Psoas muscle (tissue), 8 donors: ENCODE measurements around the gene ZBTB47. TPM values are rescaled to one million over a fixed set of nuclear protein-coding genes. Genes with fewer than 3 reads are reported as not detected.
A peak's percentile ranks its signal among the peaks of the same experiment; 100 is the strongest.

Source experiments
- ATAC-seq, 4 donors: fragments of 200-7000 bp; cut with Tn5 transposase; one replicate each; pipeline ENCODE4 v1.9.1; 2020; ENCODE audit warnings: moderate library complexity in 3 of 4, mild to moderate bottlenecking in 2 of 4
- DNase-seq, 2 donors: peaks; one replicate each; pipeline ENCODE4 v3.0.0-alpha.2; 2020
- H3K27ac ChIP-seq: fragments of 200-600 bp; one replicate; pipeline ENCODE4 v1.8.0; 2022
- H3K27me3 ChIP-seq, 3 donors: fragments of 200-600 bp in 1 of 3; one replicate each; pipeline versions ENCODE4 v1.6.1 to v1.8.0; 2013 to 2022; ENCODE audit warnings: low read length in 2 of 3, mild to moderate bottlenecking in 2 of 3, moderate library complexity in 1 of 3; ENCODE audit not compliant: insufficient read depth in 3 of 3
- H3K36me3 ChIP-seq, 2 donors: fragments of 200-600 bp in 1 of 2; one replicate each; pipeline versions ENCODE4 v1.6.1 to v1.8.0; 2013 to 2022; ENCODE audit warnings: low read depth in 1 of 2, mild to moderate bottlenecking in 1 of 2, moderate library complexity in 1 of 2; ENCODE audit not compliant: insufficient read depth in 1 of 2
- H3K4me1 ChIP-seq: fragments of 200-600 bp; one replicate; pipeline ENCODE4 v1.8.0; 2022
- H3K4me3 ChIP-seq: fragments of 200-600 bp; one replicate; pipeline ENCODE4 v1.8.0; 2022; ENCODE audit warnings: mild to moderate bottlenecking
- H3K9me3 ChIP-seq: fragments of 200-600 bp; one replicate; pipeline ENCODE4 v1.8.0; 2022
- CTCF ChIP-seq: fragments of 200-600 bp; IDR thresholded peaks from one replicate; pipeline ENCODE4 v1.8.0; 2022; ENCODE audit warnings: antibody characterized with exemption
- WGBS, 3 donors: extraction: QIAGEN DNeasy Blood & Tissue Kit; methylation state at CpG; one replicate each; pipeline versions ENCODE4 v1.1.6 to v1.1.7; 2013; 5-methylcytosine and 5-hydroxymethylcytosine counted together
- intact Hi-C, 2 donors: fragments of 100-400 bp; cut with DNase I; formaldehyde crosslinking; loops; one replicate each; pipeline versions ENCODE4 v1.11.0 to v1.14.2; 2022
- polyA plus RNA-seq, 3 donors: library from polyadenylated mRNA; stranded (reverse); fragments of 200-250 nt; gene quantifications; one replicate each; pipeline ENCODE4 v1.2.3, GENCODE V29; 2013
- total RNA-seq, 4 donors: library from RNA; stranded (reverse); fragmentation: NEBNext Ultra II Directional in 2 of 4; extraction: Animal tissue kit (Norgen Biotek cat#: 25700) in 2 of 4; gene quantifications; one replicate each; pipeline versions ENCODE4 v1.2.1 to v1.2.4, GENCODE V29; 2021 to 2023
- donor health status: healthy with polysubstance abuse.
- donor health status: DM: no; HTN: no; CAD: no; lungs with moderate emphysema.
- donor health status: Bipolar disorder and iron deficiency.
- donor health status: healthy.
- donor health status: DM: yes; HTN: yes; CAD: no.
- donor health status: DM: no; HTN: no; CAD: no.
- donor health status: DM: no; HTN: no; CAD: no.
- donor health status: DM: yes; HTN: yes; CAD: no.

The ZBTB47 gene
- total and polyA plus RNA-seq, 7 donors, result 41.6 to 151 (median 90.3) TPM

GRCh38 chr3:42612217-42612616 is 41.3 kb upstream of the ZBTB47 start:
- Histone ChIP-seq H3K27ac (peak overlapping the region; percentile 69), H3K27me3 (no peaks in the 10 kb centered on the region), H3K36me3 (no peaks in the 10 kb centered on the region), H3K9me3 (no peaks in the 10 kb centered on the region), H3K4me1 (peaks cover 36% of the 10 kb centered on the region), H3K4me3 (no peak overlapping the region)
- intact Hi-C loops, result no loop called here
- no peak for DNase-seq
- TF ChIP-seq CTCF, result no peak
- no peak for ATAC-seq
- 70 to 83% (median 76%) methylated on average over 1 of the region's 1 CpG for WGBS, 3 donors

- Histone ChIP-seq H3K36me3 (peaks cover 0 to 3% of the 10 kb centered on the region in 2 donors), H3K4me3 (no peak overlapping the region), H3K4me1 (peaks cover 40% of the 10 kb centered on the region), H3K27me3 (no peaks in the 10 kb centered on the region), H3K9me3 (no peaks in the 10 kb centered on the region), H3K27ac (peak overlapping the region; percentile 69)
- 35 to 67% (median 44%) methylated on average over 3 of the region's 3 CpGs for WGBS, 3 donors
- DNase-seq (no peak), ATAC-seq (peak; percentile 70 to 91 (median 84))
- no peak for TF ChIP-seq CTCF
- intact Hi-C loops, result no loop called here
Measured at GRCh38 chr3:42612928-42613327, 40.6 kb upstream of the ZBTB47 start.

- 86 to 93% (median 90%) methylated on average over 2 of the region's 2 CpGs for WGBS, 3 donors
- peaks cover under 1 to 9% of the 10 kb centered on the region in 2 donors for H3K36me3 ChIP-seq
- peak in 2 of 4 donors; percentile 52 to 61 for ATAC-seq
- peaks cover 36% of the 10 kb centered on the region for H3K4me1 ChIP-seq
- no peaks in the 10 kb centered on the region for H3K9me3 ChIP-seq
- H3K4me3 ChIP-seq, result no peak overlapping the region
- no peak for DNase-seq
- peak overlapping the region; percentile 69 for H3K27ac ChIP-seq
- intact Hi-C loops, result no loop called here
- peak; percentile 41 for TF ChIP-seq CTCF
- no peaks in the 10 kb centered on the region for H3K27me3 ChIP-seq
Measured at GRCh38 chr3:42613462-42613861, 40.0 kb upstream of the ZBTB47 start.

GRCh38 chr3:42631620-42632019 is 21.9 kb upstream of the ZBTB47 start:
- no peaks in the 10 kb centered on the region for H3K9me3 ChIP-seq
- no peak for DNase-seq
- 92 to 96% (median 93%) methylated on average over 2 of the region's 2 CpGs for WGBS, 3 donors
- ATAC-seq, result peak in 2 of 4 donors; percentile 28 to 30
- H3K4me3 ChIP-seq, result no peak overlapping the region
- no peaks in the 10 kb centered on the region for H3K27me3 ChIP-seq
- peak overlapping the region; percentile 41 for H3K27ac ChIP-seq
- H3K36me3 ChIP-seq, result peaks cover 6 to 94% of the 10 kb centered on the region in 2 donors
- intact Hi-C loops, result no loop called here
- peaks cover 13% of the 10 kb centered on the region for H3K4me1 ChIP-seq
- no peak for TF ChIP-seq CTCF

- peak overlapping the region; percentile 41 for H3K27ac ChIP-seq
- H3K36me3 ChIP-seq, result peaks cover 9 to 94% of the 10 kb centered on the region in 2 donors
- intact Hi-C loops, result no loop called here
- WGBS, 3 donors, result 41 to 65% (median 46%) methylated on average over 1 of the region's 1 CpG
- DNase-seq (no peak), ATAC-seq (peak; percentile 77 to 92 (median 90))
- TF ChIP-seq CTCF, result no peak
- no peaks in the 10 kb centered on the region for H3K9me3 ChIP-seq
- no peak overlapping the region for H3K4me3 ChIP-seq
- peaks cover 13% of the 10 kb centered on the region for H3K4me1 ChIP-seq
- no peaks in the 10 kb centered on the region for H3K27me3 ChIP-seq
Measured at GRCh38 chr3:42632146-42632545, 21.4 kb upstream of the ZBTB47 start.
